Upper lobe of left lung (tissue), 6 donors: ENCODE measurements around the gene LRRC47. TPM values are rescaled to one million over a fixed set of nuclear protein-coding genes. Genes with fewer than 3 reads are reported as not detected.

Experiments
- ATAC-seq, 2 donors: fragments of 200-7000 bp; cut with Tn5 transposase; one replicate each; pipeline ENCODE4 v1.9.1; 2022; ENCODE audit warnings: mild to moderate bottlenecking in 2 of 2, moderate library complexity in 2 of 2; ENCODE audit not compliant: low FRiP score in 2 of 2
- DNase-seq, 2 donors: peaks; one replicate each; pipeline ENCODE4 v3.0.0-alpha.2; 2019 to 2020
- H3K27ac ChIP-seq, 4 donors: fragments of 200-600 bp; sonication (generic); one replicate each; pipeline ENCODE4 v1.5.1; 2016 to 2019
- H3K27me3 ChIP-seq, 4 donors: fragments of 200-600 bp; sonication (generic); one replicate each; pipeline ENCODE4 v1.5.1; 2017 to 2019
- H3K36me3 ChIP-seq, 4 donors: fragments of 200-600 bp; sonication (generic); one replicate each; pipeline ENCODE4 v1.5.1; 2016 to 2019
- H3K4me1 ChIP-seq, 4 donors: fragments of 200-600 bp; sonication (generic); one replicate each; pipeline ENCODE4 v1.5.1; 2018 to 2019
- H3K4me3 ChIP-seq, 4 donors: fragments of 200-600 bp; sonication (generic); one replicate each; pipeline ENCODE4 v1.5.1; 2017 to 2019; ENCODE audit warnings: mild to moderate bottlenecking in 2 of 4, moderate library complexity in 1 of 4
- H3K9me3 ChIP-seq, 4 donors: fragments of 200-600 bp; sonication (generic); one replicate each; pipeline ENCODE4 v1.5.1; 2018 to 2019
- EP300 ChIP-seq, 4 donors: sonication (generic); formaldehyde crosslinking; IDR thresholded peaks; one replicate each; pipeline ENCODE4 v1.5.1; 2017; ENCODE audit warnings: antibody characterized with exemption in 4 of 4, control low read depth in 2 of 4
- POLR2A ChIP-seq, 4 donors: fragments of 450-650 bp; IDR thresholded peaks; one replicate each; pipeline ENCODE4 v1.5.1; 2016 to 2017; ENCODE audit warnings: antibody characterized with exemption in 4 of 4, mild to moderate bottlenecking in 2 of 4
- POLR2AphosphoS5 ChIP-seq, 2 donors: sonication (generic); formaldehyde crosslinking; IDR thresholded peaks; one replicate each; pipeline ENCODE4 v1.5.1; 2017; ENCODE audit warnings: antibody characterized with exemption in 2 of 2
- WGBS, 2 donors: methylation state at CpG; one replicate each; pipeline ENCODE4 v1.1.5; 2017 to 2018; 5-methylcytosine and 5-hydroxymethylcytosine counted together
- total RNA-seq, 6 donors: library from RNA; depleted of rRNA in 4 of 6; stranded (reverse); fragments of >200 nt in 4 of 6; gene quantifications; one replicate each; pipeline versions ENCODE4 v1.1.0 to v1.2.1, GENCODE V29; 2016 to 2021
- TF ChIP-seq, protein P1 (sequence below), 6 experiments: fragments of 450-650 bp in 4 of 6; fragments of 200-600 bp in 2 of 6; sonication (generic) in 2 of 6; IDR thresholded peaks; one replicate each; pipeline ENCODE4 v1.5.1; 2016 to 2019; ENCODE audit warnings: antibody characterized with exemption in 6 of 6
- donor health status: DM: no; HTN: no; CAD: no; lungs with moderate emphysema.
- donor health status: DM: no; HTN: yes; CAD: no; lungs with severe emphysema.

The LRRC47 gene
- total RNA-seq, 6 donors from 2014 or later, result 30.3 to 63.9 (median 39.3) TPM

DNA sequence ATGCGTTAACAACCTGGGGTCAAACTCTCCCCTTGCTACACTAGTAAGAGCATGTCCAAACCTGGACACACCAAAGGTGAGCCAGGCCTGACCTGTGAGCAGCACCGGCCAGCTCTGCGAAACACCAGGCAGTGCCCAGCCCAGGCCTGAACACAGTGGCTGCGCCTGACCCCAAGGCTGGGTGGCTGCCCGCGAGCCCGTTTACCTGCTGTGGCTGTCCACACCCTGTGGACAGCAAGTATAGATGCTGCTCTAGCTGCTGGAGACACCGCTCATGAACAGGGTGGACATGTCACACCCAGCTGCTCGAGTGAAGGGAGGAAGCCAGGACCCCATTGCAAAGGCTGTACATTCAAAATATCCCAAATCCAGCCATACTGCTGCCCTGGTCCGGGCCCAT lies 51.7 kb downstream of the LRRC47 start:
- no peak overlapping the region for H3K27ac ChIP-seq
- ATAC-seq, result no peak
- H3K27me3 ChIP-seq, result no peaks in the 10 kb centered on the region
- TF ChIP-seq POLR2A (IDR thresholded peaks at IDR 0.05), result no peak
- no peak for DNase-seq
- WGBS, 2 donors, result 98 to 100% methylated on average over 1 to 10 of the region's 10 CpGs
- H3K9me3 ChIP-seq, result no peaks in the 10 kb centered on the region
- H3K4me1 ChIP-seq, result peaks cover 11 to 34% (median 20%) of the 10 kb centered on the region in 4 donors
- no peak overlapping the region for H3K4me3 ChIP-seq
- H3K36me3 ChIP-seq, result peaks cover 0 to 34% (median 16%) of the 10 kb centered on the region in 4 donors

DNA sequence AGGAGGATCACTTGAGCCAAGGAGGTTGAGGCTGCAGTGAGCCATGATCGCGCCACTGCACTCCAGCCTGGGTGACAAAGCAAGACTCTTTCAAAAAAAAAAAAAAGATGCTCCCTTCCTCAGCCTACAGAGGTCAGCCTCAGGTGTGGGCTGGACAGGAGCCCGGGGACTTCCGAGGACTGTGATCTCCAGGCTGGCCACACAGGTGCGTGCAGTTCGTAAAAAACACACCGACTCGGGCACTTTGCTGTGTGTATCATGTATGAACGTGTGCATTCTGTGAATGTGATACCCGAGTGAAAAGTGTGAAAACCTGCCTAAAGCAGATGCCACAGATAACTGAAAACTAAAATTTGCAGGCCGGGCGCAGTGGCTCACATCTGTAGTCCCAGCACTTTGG lies 52.5 kb downstream of the LRRC47 start:
- ATAC-seq (no peak), DNase-seq (no peak)
- H3K9me3 ChIP-seq, result no peaks in the 10 kb centered on the region
- H3K27me3 ChIP-seq, result no peaks in the 10 kb centered on the region
- WGBS, 2 donors, result 95 to 97% methylated on average over 12 of the region's 12 CpGs
- H3K36me3 ChIP-seq, result peaks cover 0 to 43% (median 19%) of the 10 kb centered on the region in 4 donors
- H3K27ac ChIP-seq, result no peak overlapping the region
- peaks cover 11 to 34% (median 20%) of the 10 kb centered on the region in 4 donors for H3K4me1 ChIP-seq
- H3K4me3 ChIP-seq, result no peak overlapping the region
- TF ChIP-seq POLR2A (IDR thresholded peaks at IDR 0.05), result no peak
- TF ChIP-seq, protein P1, sequence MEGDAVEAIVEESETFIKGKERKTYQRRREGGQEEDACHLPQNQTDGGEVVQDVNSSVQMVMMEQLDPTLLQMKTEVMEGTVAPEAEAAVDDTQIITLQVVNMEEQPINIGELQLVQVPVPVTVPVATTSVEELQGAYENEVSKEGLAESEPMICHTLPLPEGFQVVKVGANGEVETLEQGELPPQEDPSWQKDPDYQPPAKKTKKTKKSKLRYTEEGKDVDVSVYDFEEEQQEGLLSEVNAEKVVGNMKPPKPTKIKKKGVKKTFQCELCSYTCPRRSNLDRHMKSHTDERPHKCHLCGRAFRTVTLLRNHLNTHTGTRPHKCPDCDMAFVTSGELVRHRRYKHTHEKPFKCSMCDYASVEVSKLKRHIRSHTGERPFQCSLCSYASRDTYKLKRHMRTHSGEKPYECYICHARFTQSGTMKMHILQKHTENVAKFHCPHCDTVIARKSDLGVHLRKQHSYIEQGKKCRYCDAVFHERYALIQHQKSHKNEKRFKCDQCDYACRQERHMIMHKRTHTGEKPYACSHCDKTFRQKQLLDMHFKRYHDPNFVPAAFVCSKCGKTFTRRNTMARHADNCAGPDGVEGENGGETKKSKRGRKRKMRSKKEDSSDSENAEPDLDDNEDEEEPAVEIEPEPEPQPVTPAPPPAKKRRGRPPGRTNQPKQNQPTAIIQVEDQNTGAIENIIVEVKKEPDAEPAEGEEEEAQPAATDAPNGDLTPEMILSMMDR (IDR thresholded peaks at IDR 0.05), result no peak
- no peak for TF ChIP-seq POLR2AphosphoS5 (IDR thresholded peaks at IDR 0.05)
- TF ChIP-seq EP300 (IDR thresholded peaks at IDR 0.05), result no peak

DNA sequence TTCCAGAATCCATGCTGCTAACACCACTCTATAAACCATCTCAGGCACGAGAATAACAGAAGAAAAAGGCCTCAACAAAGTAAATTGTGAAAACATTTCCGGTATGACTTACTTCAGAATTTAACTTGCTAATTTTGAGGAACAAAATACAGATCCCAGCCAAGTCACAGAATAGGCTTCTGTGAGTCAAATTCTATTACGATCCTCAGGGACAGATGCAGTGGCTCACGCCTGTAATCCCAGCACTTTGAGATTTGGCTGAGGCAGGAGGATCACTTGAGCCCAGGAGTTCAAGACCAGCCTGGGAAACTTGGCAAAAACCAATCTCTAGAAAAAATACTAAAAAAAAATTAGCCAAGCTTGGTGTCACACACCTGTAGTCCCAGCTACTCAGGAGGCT lies 52.9 kb downstream of the LRRC47 start:
- no peak for DNase-seq

DNA sequence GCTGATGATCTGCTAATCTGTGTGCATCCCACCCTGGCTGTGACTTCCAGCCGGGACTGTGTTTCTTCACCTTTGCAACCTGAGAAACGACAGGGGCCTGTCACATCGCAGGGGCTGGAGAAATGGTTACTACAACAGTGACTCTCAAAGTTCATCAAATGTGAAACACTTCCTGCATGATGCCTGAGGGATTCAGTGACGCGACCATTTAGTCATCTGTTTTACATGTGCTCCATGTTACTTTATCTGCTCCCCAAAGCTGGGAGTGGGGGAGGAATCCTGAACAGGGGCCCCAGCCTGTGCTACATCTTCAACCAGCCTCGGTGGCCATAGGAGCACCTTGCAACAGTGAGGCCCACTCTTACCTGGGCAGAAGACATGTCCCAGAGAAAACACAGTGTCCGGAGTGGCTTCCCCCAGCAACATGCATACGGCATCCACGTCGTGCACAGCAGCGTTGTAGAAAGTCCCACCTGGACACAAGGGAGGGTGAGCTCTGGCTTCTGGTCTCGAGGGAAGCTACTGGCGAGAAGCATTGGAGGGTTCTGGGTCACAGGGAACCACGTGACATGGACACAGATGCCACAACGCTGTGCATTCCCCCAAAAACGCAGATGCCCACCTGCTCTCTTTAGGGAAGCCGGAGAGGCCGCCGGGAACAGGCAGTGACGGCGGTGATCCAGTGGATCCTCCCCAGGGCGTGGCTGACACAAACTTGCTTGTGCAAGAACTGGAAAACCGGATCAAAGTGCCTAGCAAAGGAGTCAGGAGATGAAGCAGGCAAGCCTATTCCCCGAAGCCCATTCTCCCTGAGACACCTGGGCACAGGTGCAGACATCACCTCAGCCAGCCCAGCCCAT lies 53.6 kb downstream of the LRRC47 start:
- WGBS, 2 donors, result 88 to 93% methylated on average over 20 to 24 of the region's 24 CpGs
- H3K27me3 ChIP-seq, result no peaks in the 10 kb centered on the region
- peaks cover 10 to 28% (median 16%) of the 10 kb centered on the region in 4 donors for H3K4me1 ChIP-seq
- ATAC-seq (no peak), DNase-seq (no peak)
- TF ChIP-seq POLR2A (IDR thresholded peaks at IDR 0.05) (no peak), POLR2AphosphoS5 (IDR thresholded peaks at IDR 0.05) (no peak), EP300 (IDR thresholded peaks at IDR 0.05) (no peak)
- TF ChIP-seq, protein P1 (IDR thresholded peaks at IDR 0.05), result no peak
- H3K27ac ChIP-seq, result no peak overlapping the region
- peaks cover 9 to 54% (median 27%) of the 10 kb centered on the region in 4 donors for H3K36me3 ChIP-seq
- H3K4me3 ChIP-seq, result no peak overlapping the region
- H3K9me3 ChIP-seq, result no peaks in the 10 kb centered on the region

More for the DNA sequence above, 52.9 kb downstream of the LRRC47 start:
- peaks cover 4 to 47% (median 21%) of the 10 kb centered on the region in 4 donors for H3K36me3 ChIP-seq
- 69 to 74% methylated on average over 4 of the region's 4 CpGs for WGBS, 2 donors
- H3K9me3 ChIP-seq, result no peaks in the 10 kb centered on the region
- H3K27ac ChIP-seq, result no peak overlapping the region
- TF ChIP-seq EP300 (IDR thresholded peaks at IDR 0.05) (no peak), POLR2AphosphoS5 (IDR thresholded peaks at IDR 0.05) (no peak), POLR2A (IDR thresholded peaks at IDR 0.05) (no peak)
- TF ChIP-seq, protein P1 (IDR thresholded peaks at IDR 0.05), result no peak
- no peak for ATAC-seq
- no peaks in the 10 kb centered on the region for H3K27me3 ChIP-seq
- no peak overlapping the region for H3K4me3 ChIP-seq
- peaks cover 11 to 34% (median 20%) of the 10 kb centered on the region in 4 donors for H3K4me1 ChIP-seq

DNA sequence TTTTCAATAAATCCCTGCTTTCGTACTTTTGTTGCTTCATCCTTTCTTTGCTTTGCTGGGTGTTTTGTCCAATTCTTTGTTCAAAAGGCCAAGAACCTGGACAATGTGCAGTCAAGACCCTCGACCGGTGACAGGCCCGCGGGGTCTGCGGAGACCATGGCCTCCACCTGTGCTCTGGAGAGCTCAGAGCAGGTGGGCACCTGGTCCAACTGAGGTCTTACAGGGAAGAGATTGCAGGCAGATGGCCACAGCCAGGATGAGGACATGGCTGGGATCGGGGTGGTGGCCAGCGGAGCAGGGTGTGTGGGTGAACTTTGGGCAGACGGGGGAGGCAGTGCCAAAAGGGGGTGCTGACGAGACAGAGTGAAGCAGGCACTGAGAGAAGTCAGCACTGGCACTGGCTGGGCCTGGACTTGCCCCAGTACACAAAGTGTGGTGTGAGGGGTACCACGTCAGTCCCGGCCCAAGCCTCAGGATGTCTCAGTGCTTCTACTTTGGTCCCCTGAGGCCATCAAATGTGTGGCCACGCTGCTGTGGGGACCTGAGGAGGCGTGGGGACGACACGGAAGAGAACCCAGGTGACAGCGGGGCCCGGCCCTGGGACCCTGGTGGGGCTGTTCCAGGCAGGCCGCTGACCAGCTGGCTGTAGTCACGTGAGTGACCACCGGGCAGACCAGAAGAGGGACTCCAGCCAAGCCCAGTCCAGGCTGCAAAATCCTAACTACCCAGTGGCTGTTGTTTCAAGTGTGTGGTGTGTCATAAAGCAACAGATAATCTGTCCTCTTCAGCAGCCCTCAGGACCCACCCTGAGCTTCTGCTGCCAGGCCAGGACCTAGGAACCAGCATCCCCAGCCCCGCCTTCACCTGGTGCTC lies 54.5 kb downstream of the LRRC47 start:
- ATAC-seq, result peak in 1 of 2 donors; percentile 9
- 92 to 93% methylated on average over 13 to 22 of the region's 22 CpGs for WGBS, 2 donors
- TF ChIP-seq, protein P1 (IDR thresholded peaks at IDR 0.05), result no peak
- TF ChIP-seq POLR2A (IDR thresholded peaks at IDR 0.05) (no peak), EP300 (IDR thresholded peaks at IDR 0.05) (no peak)

More for the DNA sequence above, 54.5 kb downstream of the LRRC47 start:
- no peak for DNase-seq
- Histone ChIP-seq H3K4me1 (peaks cover 7 to 23% (median 12%) of the 10 kb centered on the region in 4 donors), H3K36me3 (peaks cover 9 to 63% (median 34%) of the 10 kb centered on the region in 4 donors), H3K4me3 (no peak overlapping the region), H3K27me3 (no peaks in the 10 kb centered on the region), H3K9me3 (no peaks in the 10 kb centered on the region), H3K27ac (no peak overlapping the region)
